H1 (cell line): ENCODE data around the gene RAB14.

Experiments
- BACH1 ChIP-seq: IDR thresholded peaks from 2 replicates; pipeline ENCODE4 v1.6.1; 2012; ENCODE audit warnings: low read length, improper control_type of control experiment
- CTCF ChIP-seq, 3 experiments: IDR thresholded peaks; 1 replicate in 2 of 3; 2 replicates in 1 of 3; pipeline versions ENCODE4 v1.5.1 to v1.6.1; 2011; ENCODE audit warnings: low read length in 3 of 3, mild to moderate bottlenecking in 3 of 3, inconsistent platforms in 2 of 3, low read depth in 1 of 3, moderate library complexity in 1 of 3; ENCODE audit not compliant: insufficient read depth in 1 of 3; ENCODE audit errors: control extremely low read depth in 1 of 3
- EZH2 ChIP-seq: fragments of 200-600 bp; sonication (generic); IDR thresholded peaks from 2 replicates; pipeline ENCODE4 v1.7.1; 2012; ENCODE audit warnings: low read depth, mild to moderate bottlenecking, moderate library complexity, low read length, inconsistent platforms; ENCODE audit not compliant: severe bottlenecking
- GABPA ChIP-seq: IDR thresholded peaks from 2 replicates; pipeline ENCODE4 v1.6.1; 2011; ENCODE audit warnings: mild to moderate bottlenecking, low read length, moderate library complexity, borderline replicate concordance; ENCODE audit not compliant: insufficient read depth
- POLR2AphosphoS5 ChIP-seq: IDR thresholded peaks from 2 replicates; pipeline ENCODE4 v1.6.1; 2011; ENCODE audit warnings: low read depth, low read length
- RAD21 ChIP-seq, 2 experiments: IDR thresholded peaks in 1 of 2; conservative IDR thresholded peaks in 1 of 2; 2 replicates each; pipeline ENCODE4 v1.6.1; 2011; ENCODE audit warnings: low read depth in 2 of 2, low read length in 2 of 2, improper control_type of control experiment in 1 of 2, inconsistent platforms in 1 of 2, mild to moderate bottlenecking in 1 of 2, moderate library complexity in 1 of 2

GRCh38 chr9:121191235-121191634 is 10.4 kb downstream of the RAB14 start:
- TF ChIP-seq CTCF (IDR thresholded peaks at IDR 0.05; ENCODE audit: control extremely low read depth in 1 of 3, insufficient read depth in 1 of 3, low read depth in 1 of 3, low read length in 3 of 3) = no peak
- no peak for TF ChIP-seq EZH2
- no peak for TF ChIP-seq GABPA
- no peak for TF ChIP-seq RAD21 (IDR thresholded peaks at IDR 0.05 in 1 of 2, conservative IDR thresholded peaks at IDR 0.05 in 1 of 2; ENCODE audit: low read depth in 2 of 2, low read length in 2 of 2)
- TF ChIP-seq POLR2AphosphoS5 = no peak
- no peak for TF ChIP-seq BACH1
